Astrocyte (in vitro differentiated cells and primary cell): ENCODE measurements around the gene KCTD20. TPM values are rescaled to one million over a fixed set of nuclear protein-coding genes. Genes with fewer than 3 reads are reported as not detected.
A peak's percentile ranks its signal among the peaks of the same experiment; 100 is the strongest.

Experiments
- DNase-seq: peaks from one replicate; pipeline ENCODE4 v3.0.0-alpha.2; 2010; ENCODE audit warnings: low read depth
- FAIRE-seq: peaks from 2 replicates; lab custom pipeline; 2011; peaks lifted over from hg19 to GRCh38; lab: Jason Lieb, UNC
- H2AFZ ChIP-seq: 2 replicates; pipeline ENCODE4 v1.6.0; 2012; ENCODE audit warnings: low read depth, low read length, inconsistent platforms
- H3K27ac ChIP-seq: 2 replicates; pipeline ENCODE4 v1.5.1; 2011; ENCODE audit warnings: low read depth, low read length, inconsistent platforms
- H3K27me3 ChIP-seq: 2 replicates; pipeline ENCODE4 v1.6.0; 2011; ENCODE audit warnings: low read length, inconsistent platforms; ENCODE audit not compliant: insufficient read depth
- H3K36me3 ChIP-seq: 2 replicates; pipeline ENCODE4 v1.5.1; 2011; ENCODE audit warnings: low read length, inconsistent platforms; ENCODE audit not compliant: insufficient read depth
- H3K4me1 ChIP-seq: 2 replicates; pipeline ENCODE4 v1.5.1; 2011; ENCODE audit warnings: low read length, inconsistent platforms; ENCODE audit not compliant: insufficient read depth
- H3K4me2 ChIP-seq: 2 replicates; pipeline ENCODE4 v1.6.0; 2012; ENCODE audit warnings: low read length, inconsistent platforms
- H3K4me3 ChIP-seq: 2 replicates; pipeline ENCODE4 v1.5.1; 2011; ENCODE audit warnings: low read depth, mild to moderate bottlenecking, low read length, inconsistent platforms; ENCODE audit not compliant: insufficient read depth
- H3K79me2 ChIP-seq: 2 replicates; pipeline ENCODE4 v1.6.0; 2012; ENCODE audit warnings: mild to moderate bottlenecking, low read length, inconsistent platforms; ENCODE audit not compliant: insufficient read depth
- H3K9ac ChIP-seq: 2 replicates; pipeline ENCODE4 v1.6.0; 2012; ENCODE audit warnings: mild to moderate bottlenecking, low read length, inconsistent platforms
- H3K9me3 ChIP-seq: 2 replicates; pipeline ENCODE4 v1.5.1; 2012; ENCODE audit warnings: low read depth, mild to moderate bottlenecking, low read length, inconsistent platforms; ENCODE audit not compliant: insufficient read depth
- H4K20me1 ChIP-seq: 2 replicates; pipeline ENCODE4 v1.6.0; 2012; ENCODE audit warnings: low read length, inconsistent platforms; ENCODE audit not compliant: insufficient read depth
- H3K27ac Mint-ChIP-seq: one replicate; pipeline ENCODE4 v1.8.0; 2021; ENCODE audit warnings: mild to moderate bottlenecking, mixed read lengths; ENCODE audit not compliant: unreplicated experiment
- H3K27me3 Mint-ChIP-seq: one replicate; pipeline ENCODE4 v1.8.0; 2021; ENCODE audit warnings: low read depth, mixed read lengths; ENCODE audit not compliant: unreplicated experiment
- H3K36me3 Mint-ChIP-seq: one replicate; pipeline ENCODE4 v1.8.0; 2021; ENCODE audit warnings: low read depth, mixed read lengths; ENCODE audit not compliant: unreplicated experiment
- H3K4me1 Mint-ChIP-seq: one replicate; pipeline ENCODE4 v1.8.0; 2021; ENCODE audit warnings: low read depth, mixed read lengths; ENCODE audit not compliant: unreplicated experiment
- H3K4me3 Mint-ChIP-seq: one replicate; pipeline ENCODE4 v1.8.0; 2021; ENCODE audit warnings: mild to moderate bottlenecking, moderate library complexity, mixed read lengths; ENCODE audit not compliant: unreplicated experiment
- H3K9me3 Mint-ChIP-seq: one replicate; pipeline ENCODE4 v1.8.0; 2021; ENCODE audit warnings: mild to moderate bottlenecking, mixed read lengths; ENCODE audit not compliant: unreplicated experiment
- EZH2 ChIP-seq: IDR thresholded peaks from 2 replicates; pipeline ENCODE4 v1.6.1; 2012; ENCODE audit warnings: mild to moderate bottlenecking, low read length, inconsistent platforms; ENCODE audit not compliant: insufficient read depth
- total RNA-seq: library from RNA; stranded (reverse); gene quantifications from 2 replicates; pipeline ENCODE4 v1.2.1, GENCODE V29; 2021
- TF ChIP-seq, protein P1 (sequence below): IDR thresholded peaks from 2 replicates; pipeline ENCODE4 v1.5.1; 2011; ENCODE audit warnings: low read depth, mild to moderate bottlenecking, inconsistent platforms, low read length, moderate library complexity; ENCODE audit not compliant: insufficient read depth

Gene KCTD20
- total RNA-seq, 1 donor from 2014 or later = 56.7 TPM

- no peak for DNase-seq
- Histone ChIP-seq H3K79me2 (peaks cover 58% of the 10 kb centered on the region), H3K9me3 (no peaks in the 10 kb centered on the region), H3K27me3 (no peaks in the 10 kb centered on the region), H3K4me2 (peak overlapping the region; percentile 88), H3K4me1 (peaks cover 29% of the 10 kb centered on the region), H4K20me1 (peaks cover 29% of the 10 kb centered on the region), H3K9ac (peak overlapping the region; percentile 93), H2AFZ (peak overlapping the region; percentile 85), H3K36me3 (peaks cover 2% of the 10 kb centered on the region), H3K4me3 (peak overlapping the region; percentile 78), H3K27ac (peak overlapping the region; percentile 87)
- no peak for FAIRE-seq
- H3K4me3 Mint-ChIP-seq = peak overlapping the region; percentile 98
- TF ChIP-seq EZH2 = no peak
- TF ChIP-seq, protein P1, sequence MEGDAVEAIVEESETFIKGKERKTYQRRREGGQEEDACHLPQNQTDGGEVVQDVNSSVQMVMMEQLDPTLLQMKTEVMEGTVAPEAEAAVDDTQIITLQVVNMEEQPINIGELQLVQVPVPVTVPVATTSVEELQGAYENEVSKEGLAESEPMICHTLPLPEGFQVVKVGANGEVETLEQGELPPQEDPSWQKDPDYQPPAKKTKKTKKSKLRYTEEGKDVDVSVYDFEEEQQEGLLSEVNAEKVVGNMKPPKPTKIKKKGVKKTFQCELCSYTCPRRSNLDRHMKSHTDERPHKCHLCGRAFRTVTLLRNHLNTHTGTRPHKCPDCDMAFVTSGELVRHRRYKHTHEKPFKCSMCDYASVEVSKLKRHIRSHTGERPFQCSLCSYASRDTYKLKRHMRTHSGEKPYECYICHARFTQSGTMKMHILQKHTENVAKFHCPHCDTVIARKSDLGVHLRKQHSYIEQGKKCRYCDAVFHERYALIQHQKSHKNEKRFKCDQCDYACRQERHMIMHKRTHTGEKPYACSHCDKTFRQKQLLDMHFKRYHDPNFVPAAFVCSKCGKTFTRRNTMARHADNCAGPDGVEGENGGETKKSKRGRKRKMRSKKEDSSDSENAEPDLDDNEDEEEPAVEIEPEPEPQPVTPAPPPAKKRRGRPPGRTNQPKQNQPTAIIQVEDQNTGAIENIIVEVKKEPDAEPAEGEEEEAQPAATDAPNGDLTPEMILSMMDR = no peak
- H3K27me3 Mint-ChIP-seq = no peaks in the 10 kb centered on the region
- peaks cover 2% of the 10 kb centered on the region for H3K36me3 Mint-ChIP-seq
- peak overlapping the region; percentile 95 for H3K27ac Mint-ChIP-seq
- peaks cover 2% of the 10 kb centered on the region for H3K9me3 Mint-ChIP-seq
- peaks cover 28% of the 10 kb centered on the region for H3K4me1 Mint-ChIP-seq
Measured at GRCh38 chr6:36443471-36444428, 950 bp downstream of the KCTD20 start.

- H3K27me3 ChIP-seq = no peaks in the 10 kb centered on the region
- H3K9ac ChIP-seq = peak overlapping the region; percentile 93
- FAIRE-seq (no peak), DNase-seq (peak; percentile 90)
- peaks cover 5% of the 10 kb centered on the region for H3K36me3 ChIP-seq
- peak overlapping the region; percentile 43 for H3K27ac Mint-ChIP-seq
- peaks cover 29% of the 10 kb centered on the region for H3K4me1 ChIP-seq
- peak overlapping the region; percentile 88 for H3K4me2 ChIP-seq
- peak overlapping the region; percentile 98 for H3K4me3 Mint-ChIP-seq
- peak overlapping the region; percentile 87 for H3K27ac ChIP-seq
- H2AFZ ChIP-seq = no peak overlapping the region
- peaks cover 3% of the 10 kb centered on the region for H3K9me3 Mint-ChIP-seq
- peaks cover 7% of the 10 kb centered on the region for H3K36me3 Mint-ChIP-seq
- peaks cover 36% of the 10 kb centered on the region for H4K20me1 ChIP-seq
- peaks cover 65% of the 10 kb centered on the region for H3K79me2 ChIP-seq
- peak overlapping the region; percentile 78 for H3K4me3 ChIP-seq
- H3K27me3 Mint-ChIP-seq = no peaks in the 10 kb centered on the region
- TF ChIP-seq EZH2 = no peak
- TF ChIP-seq, protein P1 = no peak
- peaks cover 28% of the 10 kb centered on the region for H3K4me1 Mint-ChIP-seq
- peaks cover 2% of the 10 kb centered on the region for H3K9me3 ChIP-seq
Measured at GRCh38 chr6:36444470-36444869, 1.7 kb downstream of the KCTD20 start.
